Left ventricle myocardium inferior (tissue), 1 donor: ENCODE data around the gene HMCES. TPM values are rescaled to one million over a fixed set of nuclear protein-coding genes. Genes with fewer than 3 reads are reported as not detected.

ENCODE experiments used
- microRNA-seq: library from miRNA; unstranded; fragments of <30 nt; microRNA quantifications from one replicate; pipeline ENCODE4 v1.2.0, GENCODE V29; 2020
- total RNA-seq: library from RNA; stranded (reverse); fragmentation: NEBNext Ultra II Directional; extraction: Animal tissue kit (Norgen Biotek cat#: 25700); gene quantifications from one replicate; pipeline ENCODE4 v1.2.1, GENCODE V29; 2021
- donor health status: DM: no; HTN: yes; CAD: no; lungs with severe emphysema.

HMCES gene
- total RNA-seq, 1 donor from 2014 or later = 38.5 TPM

Small RNA genes lying within 50 kb of the gene (microRNA-seq; reads per million reads assigned to microRNA genes)
- gene MIR6826 = not detected

Other genes starting within 250 kb of the HMCES start
- gene GP9, start 218.1 kb upstream of the HMCES start, total RNA-seq = not detected
- 3.3 TPM for gene RAB43, start 157.1 kb upstream of the HMCES start, total RNA-seq
- gene ISY1, start 117.8 kb upstream of the HMCES start, total RNA-seq = 21.3 TPM
- gene CNBP, start 95.0 kb upstream of the HMCES start, total RNA-seq = 490 TPM
- 86.1 TPM for gene COPG1, start 29.3 kb upstream of the HMCES start, total RNA-seq
- not detected for gene EFCAB12, start 149.8 kb downstream of the HMCES start, total RNA-seq
- 18.8 TPM for gene MBD4, start 161.1 kb downstream of the HMCES start, total RNA-seq
- gene IFT122, start 161.4 kb downstream of the HMCES start, total RNA-seq = 16.5 TPM
- not detected for gene RHO, start 249.8 kb downstream of the HMCES start, total RNA-seq